GM19324 (cell line): Measurements from ENCODE around the gene NPB.

Experiments
- ATAC-seq: cut with Tn5 transposase; IDR thresholded peaks from one replicate; pipeline ENCODE4 v1.9.1; 2021; ENCODE audit warnings: mild to moderate bottlenecking, moderate library complexity; ENCODE audit not compliant: unreplicated experiment, low FRiP score

The NPB gene

GRCh38 chr17:81934850-81935708 lies 33.0 kb downstream of the NPB start:
- no peak for ATAC-seq

- ATAC-seq, result no peak
Measured at GRCh38 chr17:81935709-81936084, 33.7 kb downstream of the NPB start.

GRCh38 chr17:81939218-81939617 lies 37.2 kb downstream of the NPB start:
- ATAC-seq, result no peak

GRCh38 chr17:81939881-81940385 lies 37.9 kb downstream of the NPB start:
- no peak for ATAC-seq

GRCh38 chr17:81940538-81941483 lies 38.8 kb downstream of the NPB start:
- no peak for ATAC-seq

GRCh38 chr17:81941484-81942166 lies 39.6 kb downstream of the NPB start:
- ATAC-seq, result no peak

- ATAC-seq, result no peak
Measured at GRCh38 chr17:81942167-81942553, 40.1 kb downstream of the NPB start.

- no peak for ATAC-seq
Measured at GRCh38 chr17:81944858-81945257, 42.8 kb downstream of the NPB start.

GRCh38 chr17:81947189-81947588 lies 45.2 kb downstream of the NPB start, which contains the start of gene MYADML2:
TSS of gene MYADML2 (minus strand) at chr17:81947233. CDS start at chr17:81941741, 5,492 bp downstream.
- ATAC-seq, result no peak

GRCh38 chr17:81948635-81949378 lies 46.8 kb downstream of the NPB start:
- no peak for ATAC-seq

GRCh38 chr17:81950501-81950900 lies 48.5 kb downstream of the NPB start:
- no peak for ATAC-seq

- no peak for ATAC-seq
Measured at GRCh38 chr17:81951785-81952684, 50.0 kb downstream of the NPB start.
